HG03354 (cell line): ENCODE results near the gene SWT1.
"Not testable (repeated sequence)": the region's sequence is repeated elsewhere in the genome, so short reads cannot be mapped to it uniquely, and the experiment has no call there.

Experiments
- ATAC-seq: cut with Tn5 transposase; IDR thresholded peaks from one replicate; pipeline ENCODE4 v1.9.1; 2021; ENCODE audit warnings: mild to moderate bottlenecking; ENCODE audit not compliant: unreplicated experiment, poor library complexity, severe bottlenecking

SWT1 gene

GRCh38 chr1:185244015-185244747, 87.2 kb downstream of the SWT1 start:
- ATAC-seq = no peak

- no peak for ATAC-seq
These were observed 88.5 kb downstream of the SWT1 start for GRCh38 chr1:185245466-185245865.

GRCh38 chr1:185249563-185249962, 92.6 kb downstream of the SWT1 start:
- ATAC-seq = no peak

GRCh38 chr1:185250063-185250462, 93.1 kb downstream of the SWT1 start:
- no peak for ATAC-seq

GRCh38 chr1:185251928-185252327, 95.0 kb downstream of the SWT1 start:
- ATAC-seq = not testable (repeated sequence)

GRCh38 chr1:185252404-185252803, 95.4 kb downstream of the SWT1 start:
- not testable (repeated sequence) for ATAC-seq

- ATAC-seq = not testable (repeated sequence)
These were observed 98.6 kb downstream of the SWT1 start for GRCh38 chr1:185255595-185255994.

- ATAC-seq = not testable (repeated sequence)
These were observed 100.4 kb downstream of the SWT1 start for GRCh38 chr1:185257116-185257949.

- ATAC-seq = no peak
These were observed 100.9 kb downstream of the SWT1 start for GRCh38 chr1:185257950-185258208.

- ATAC-seq = no peak
These were observed 101.7 kb downstream of the SWT1 start for GRCh38 chr1:185258676-185259075.

GRCh38 chr1:185260611-185261010, 103.6 kb downstream of the SWT1 start:
- no peak for ATAC-seq

- ATAC-seq = no peak
These were observed 105.2 kb downstream of the SWT1 start for GRCh38 chr1:185262151-185262550.

GRCh38 chr1:185263292-185263691, 106.3 kb downstream of the SWT1 start:
- ATAC-seq = no peak

- ATAC-seq = no peak
These were observed 106.8 kb downstream of the SWT1 start for GRCh38 chr1:185263780-185264179.

- ATAC-seq = no peak
These were observed 108.3 kb downstream of the SWT1 start for GRCh38 chr1:185265314-185265713.

- no peak for ATAC-seq
These were observed 110.3 kb downstream of the SWT1 start for GRCh38 chr1:185267301-185267700.

- ATAC-seq = no peak
These were observed 110.7 kb downstream of the SWT1 start for GRCh38 chr1:185267701-185268100.

GRCh38 chr1:185268352-185268751, 111.4 kb downstream of the SWT1 start:
- ATAC-seq = no peak

GRCh38 chr1:185271921-185272320, 115.0 kb downstream of the SWT1 start:
- no peak for ATAC-seq

GRCh38 chr1:185279571-185279970, 122.6 kb downstream of the SWT1 start:
- ATAC-seq = no peak

- ATAC-seq = no peak
These were observed 123.6 kb downstream of the SWT1 start for GRCh38 chr1:185280589-185280988.
